ENCODE data around the gene TPTE2. TPM values are rescaled to one million over a fixed set of nuclear protein-coding genes. Genes with fewer than 3 reads are reported as not detected.

TPTE2 gene
- total RNA-seq, 1 experiment from 2014 or later: not detected

DNA sequence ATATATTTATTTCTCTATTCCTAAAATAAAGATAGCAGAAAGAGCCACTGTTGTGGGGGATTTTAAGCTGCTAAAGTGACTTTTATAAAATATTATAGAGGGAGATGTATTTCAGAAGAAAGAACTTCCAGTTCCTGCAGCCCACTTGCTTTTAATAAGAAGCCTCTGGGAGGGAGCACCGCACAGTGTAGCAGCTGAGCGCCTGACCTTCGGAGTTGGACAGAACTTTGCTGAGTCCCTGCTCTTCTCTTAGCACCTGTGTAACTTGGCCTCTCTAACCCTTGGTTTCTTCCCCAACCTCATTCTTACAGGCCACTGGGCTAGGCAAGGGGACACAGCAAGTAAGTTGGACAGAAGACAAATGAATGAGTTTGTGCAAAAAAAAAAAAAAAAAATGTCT lies 34.8 kb upstream of the TPTE2 start:
- intact Hi-C loops (cut with micrococcal nuclease; ENCODE audit: unreplicated experiment): no loop called here
- Histone ChIP-seq H3K27me3 (ENCODE audit: control insufficient read depth, insufficient read depth, low read length) (no peaks in the 10 kb centered on the region), H3K36me3 (ENCODE audit: control insufficient read depth, insufficient read depth, low read length) (no peaks in the 10 kb centered on the region), H3K27ac (ENCODE audit: low read length) (no peak overlapping the region), H3K4me1 (ENCODE audit: control insufficient read depth, insufficient read depth, low read length) (peaks cover 17% of the 10 kb centered on the region), H3K4me3 (ENCODE audit: low read depth in 2 of 2, low read length in 2 of 2) (no peak overlapping the region), H3K9me3 (ENCODE audit: control insufficient read depth, insufficient read depth, low read depth, low read length) (no peaks in the 10 kb centered on the region)
- DNase-seq (ENCODE audit: low read depth, low spot score) (no peak), ATAC-seq (no peak)
- no TSS peak for BruUV-seq (replicated peaks)
- ChIA-PET CTCF (no interaction called here), POLR2A (no interaction called here)
- in situ Hi-C loops (cut with HindIII; ENCODE audit: low pct_unique_long_range_greater_than_20kb, low sequenced_read_pairs): no loop called here
- TF ChIP-seq CTCF (IDR thresholded peaks at IDR 0.05) (no peak), TCF7L2 (IDR thresholded peaks at IDR 0.05; ENCODE audit: low read depth, low read length) (no peak), SIN3A (IDR thresholded peaks at IDR 0.05; ENCODE audit: borderline replicate concordance, insufficient read depth, low read depth, low read length) (no peak), POLR2AphosphoS5 (IDR thresholded peaks at IDR 0.05; ENCODE audit: low read depth, low read length) (no peak)
- TF ChIP-seq, protein P1, sequence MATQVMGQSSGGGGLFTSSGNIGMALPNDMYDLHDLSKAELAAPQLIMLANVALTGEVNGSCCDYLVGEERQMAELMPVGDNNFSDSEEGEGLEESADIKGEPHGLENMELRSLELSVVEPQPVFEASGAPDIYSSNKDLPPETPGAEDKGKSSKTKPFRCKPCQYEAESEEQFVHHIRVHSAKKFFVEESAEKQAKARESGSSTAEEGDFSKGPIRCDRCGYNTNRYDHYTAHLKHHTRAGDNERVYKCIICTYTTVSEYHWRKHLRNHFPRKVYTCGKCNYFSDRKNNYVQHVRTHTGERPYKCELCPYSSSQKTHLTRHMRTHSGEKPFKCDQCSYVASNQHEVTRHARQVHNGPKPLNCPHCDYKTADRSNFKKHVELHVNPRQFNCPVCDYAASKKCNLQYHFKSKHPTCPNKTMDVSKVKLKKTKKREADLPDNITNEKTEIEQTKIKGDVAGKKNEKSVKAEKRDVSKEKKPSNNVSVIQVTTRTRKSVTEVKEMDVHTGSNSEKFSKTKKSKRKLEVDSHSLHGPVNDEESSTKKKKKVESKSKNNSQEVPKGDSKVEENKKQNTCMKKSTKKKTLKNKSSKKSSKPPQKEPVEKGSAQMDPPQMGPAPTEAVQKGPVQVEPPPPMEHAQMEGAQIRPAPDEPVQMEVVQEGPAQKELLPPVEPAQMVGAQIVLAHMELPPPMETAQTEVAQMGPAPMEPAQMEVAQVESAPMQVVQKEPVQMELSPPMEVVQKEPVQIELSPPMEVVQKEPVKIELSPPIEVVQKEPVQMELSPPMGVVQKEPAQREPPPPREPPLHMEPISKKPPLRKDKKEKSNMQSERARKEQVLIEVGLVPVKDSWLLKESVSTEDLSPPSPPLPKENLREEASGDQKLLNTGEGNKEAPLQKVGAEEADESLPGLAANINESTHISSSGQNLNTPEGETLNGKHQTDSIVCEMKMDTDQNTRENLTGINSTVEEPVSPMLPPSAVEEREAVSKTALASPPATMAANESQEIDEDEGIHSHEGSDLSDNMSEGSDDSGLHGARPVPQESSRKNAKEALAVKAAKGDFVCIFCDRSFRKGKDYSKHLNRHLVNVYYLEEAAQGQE (IDR thresholded peaks at IDR 0.05; ENCODE audit: insufficient read depth in 1 of 2, low read depth in 2 of 2, low read length in 1 of 2): no peak

DNA sequence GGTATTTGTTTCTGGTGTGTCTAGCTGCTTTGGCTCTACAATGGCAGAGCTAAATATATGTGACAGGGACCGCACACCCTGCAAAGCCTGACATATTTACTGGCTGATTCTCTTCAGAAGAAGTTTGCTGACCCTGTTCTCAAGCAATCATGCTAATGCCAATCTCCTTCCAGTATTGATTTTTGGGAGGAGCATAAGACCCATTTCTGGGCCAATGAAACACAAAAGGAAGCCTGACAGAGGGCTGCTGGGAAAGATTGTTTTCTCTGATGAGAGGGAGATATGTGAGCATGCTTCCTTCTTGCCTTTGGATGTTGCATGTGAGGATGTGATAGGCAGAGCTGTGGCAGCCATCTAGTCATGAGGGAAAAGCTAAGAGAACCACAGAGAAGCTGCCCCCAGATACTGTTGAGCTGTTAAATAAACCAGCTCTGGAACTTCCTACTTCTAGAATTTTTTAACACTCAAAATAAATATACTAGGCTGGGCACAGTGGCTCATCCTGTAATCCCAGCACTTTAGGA lies 31.4 kb upstream of the TPTE2 start:
- H3K27me3 ChIP-seq (ENCODE audit: control insufficient read depth, insufficient read depth, low read length): no peaks in the 10 kb centered on the region
- TF ChIP-seq CTCF (IDR thresholded peaks at IDR 0.05) (no peak), POLR2AphosphoS5 (IDR thresholded peaks at IDR 0.05; ENCODE audit: low read depth, low read length) (no peak), TCF7L2 (IDR thresholded peaks at IDR 0.05; ENCODE audit: low read depth, low read length) (no peak), SIN3A (IDR thresholded peaks at IDR 0.05; ENCODE audit: borderline replicate concordance, insufficient read depth, low read depth, low read length) (no peak)
- TF ChIP-seq, protein P1 (IDR thresholded peaks at IDR 0.05; ENCODE audit: insufficient read depth in 1 of 2, low read depth in 2 of 2, low read length in 1 of 2): no peak
- ATAC-seq (no peak), DNase-seq (ENCODE audit: low read depth, low spot score) (no peak)
- no peak overlapping the region for H3K4me3 ChIP-seq (ENCODE audit: low read depth in 2 of 2, low read length in 2 of 2)
- ChIA-PET CTCF (interaction anchor here (0.7 kb wide), 2 partner anchors 350 to 359 kb away, joined by 5 to 10 read pairs; no protein-coding TSS in a partner anchor), POLR2A (no interaction called here)
- in situ Hi-C loops (cut with HindIII; ENCODE audit: low pct_unique_long_range_greater_than_20kb, low sequenced_read_pairs) (no loop called here), intact Hi-C loops (cut with micrococcal nuclease; ENCODE audit: unreplicated experiment) (no loop called here)
- no TSS peak for BruUV-seq (replicated peaks)
- no peak overlapping the region for H3K27ac ChIP-seq (ENCODE audit: low read length)
- no peaks in the 10 kb centered on the region for H3K9me3 ChIP-seq (ENCODE audit: control insufficient read depth, insufficient read depth, low read depth, low read length)
- H3K4me1 ChIP-seq (ENCODE audit: control insufficient read depth, insufficient read depth, low read length): peaks cover 12% of the 10 kb centered on the region
- no peaks in the 10 kb centered on the region for H3K36me3 ChIP-seq (ENCODE audit: control insufficient read depth, insufficient read depth, low read length)
